ENCODE data around the gene C22orf39.

DNA sequence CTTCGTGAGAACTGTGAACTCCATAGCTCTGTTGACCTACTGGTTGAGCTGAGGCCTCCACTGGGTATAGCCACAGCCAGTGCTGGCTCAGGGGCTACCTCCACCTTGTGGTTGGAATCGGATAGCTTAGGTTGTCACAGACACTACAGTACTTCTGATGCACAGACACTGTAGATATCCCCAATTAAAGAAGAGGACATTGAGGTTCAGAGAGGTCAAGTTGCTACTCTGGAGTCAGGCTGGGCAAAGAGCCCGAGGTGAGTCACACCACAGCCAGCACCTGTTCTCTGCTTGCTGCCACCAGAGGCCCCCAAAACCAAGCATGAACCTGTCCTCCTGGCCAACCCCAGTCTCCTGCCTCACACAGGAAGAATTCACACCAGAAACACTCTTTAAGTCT is 26.1 kb upstream of the C22orf39 start:
- TF ChIP-seq CTCF (IDR thresholded peaks at IDR 0.05) (no peak), MLX (CRISPR knock-in tag; IDR thresholded peaks at IDR 0.05) (no peak), FOXJ3 (CRISPR knock-in tag; IDR thresholded peaks at IDR 0.05; ENCODE audit: borderline replicate concordance) (no peak), ZNF138 (CRISPR knock-in tag; conservative IDR thresholded peaks at IDR 0.05) (no peak), OVOL2 (CRISPR knock-in tag; IDR thresholded peaks at IDR 0.05; ENCODE audit: borderline replicate concordance) (no peak)
- TF ChIP-seq, protein P1, sequence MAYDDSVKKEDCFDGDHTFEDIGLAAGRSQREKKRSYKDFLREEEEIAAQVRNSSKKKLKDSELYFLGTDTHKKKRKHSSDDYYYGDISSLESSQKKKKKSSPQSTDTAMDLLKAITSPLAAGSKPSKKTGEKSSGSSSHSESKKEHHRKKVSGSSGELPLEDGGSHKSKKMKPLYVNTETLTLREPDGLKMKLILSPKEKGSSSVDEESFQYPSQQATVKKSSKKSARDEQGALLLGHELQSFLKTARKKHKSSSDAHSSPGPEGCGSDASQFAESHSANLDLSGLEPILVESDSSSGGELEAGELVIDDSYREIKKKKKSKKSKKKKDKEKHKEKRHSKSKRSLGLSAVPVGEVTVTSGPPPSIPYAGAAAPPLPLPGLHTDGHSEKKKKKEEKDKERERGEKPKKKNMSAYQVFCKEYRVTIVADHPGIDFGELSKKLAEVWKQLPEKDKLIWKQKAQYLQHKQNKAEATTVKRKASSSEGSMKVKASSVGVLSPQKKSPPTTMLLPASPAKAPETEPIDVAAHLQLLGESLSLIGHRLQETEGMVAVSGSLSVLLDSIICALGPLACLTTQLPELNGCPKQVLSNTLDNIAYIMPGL (CRISPR knock-in tag; IDR thresholded peaks at IDR 0.05) = no peak
- TF ChIP-seq, protein P2, sequence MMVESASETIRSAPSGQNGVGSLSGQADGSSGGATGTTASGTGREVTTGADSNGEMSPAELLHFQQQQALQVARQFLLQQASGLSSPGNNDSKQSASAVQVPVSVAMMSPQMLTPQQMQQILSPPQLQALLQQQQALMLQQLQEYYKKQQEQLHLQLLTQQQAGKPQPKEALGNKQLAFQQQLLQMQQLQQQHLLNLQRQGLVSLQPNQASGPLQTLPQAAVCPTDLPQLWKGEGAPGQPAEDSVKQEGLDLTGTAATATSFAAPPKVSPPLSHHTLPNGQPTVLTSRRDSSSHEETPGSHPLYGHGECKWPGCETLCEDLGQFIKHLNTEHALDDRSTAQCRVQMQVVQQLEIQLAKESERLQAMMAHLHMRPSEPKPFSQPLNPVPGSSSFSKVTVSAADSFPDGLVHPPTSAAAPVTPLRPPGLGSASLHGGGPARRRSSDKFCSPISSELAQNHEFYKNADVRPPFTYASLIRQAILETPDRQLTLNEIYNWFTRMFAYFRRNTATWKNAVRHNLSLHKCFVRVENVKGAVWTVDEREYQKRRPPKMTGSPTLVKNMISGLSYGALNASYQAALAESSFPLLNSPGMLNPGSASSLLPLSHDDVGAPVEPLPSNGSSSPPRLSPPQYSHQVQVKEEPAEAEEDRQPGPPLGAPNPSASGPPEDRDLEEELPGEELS (CRISPR knock-in tag; IDR thresholded peaks at IDR 0.05) = no peak
